Measurements from ENCODE around the gene PLS1. TPM values are rescaled to one million over a fixed set of nuclear protein-coding genes. Genes with fewer than 3 reads are reported as not detected.

Gene PLS1
- total and polyA plus RNA-seq, 2 of the 8 experiments (the other 6 are each of a cell fraction or from before 2014, with no cell fraction given), result 18.7 to 44.7 TPM

DNA sequence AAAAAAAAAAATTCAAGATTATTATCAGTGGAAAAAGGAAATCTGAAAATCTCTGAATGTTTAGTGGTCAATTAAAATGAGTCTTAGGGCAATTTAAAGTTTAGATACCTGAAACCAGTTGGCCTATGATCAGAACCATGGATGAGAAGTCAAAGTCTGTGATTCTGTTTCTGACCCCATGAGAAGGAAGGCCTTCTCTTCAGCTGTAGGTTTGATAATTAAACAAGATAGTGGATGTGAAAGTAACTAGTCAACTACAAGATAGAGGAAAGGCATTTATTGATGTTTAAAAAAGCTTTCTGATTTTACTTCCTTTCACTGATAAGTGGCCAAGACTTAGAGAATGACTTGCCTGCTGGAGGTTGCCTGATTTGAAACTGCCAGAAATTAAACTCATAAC is 8.7 kb downstream of the PLS1 start:
- no peak overlapping the region for H3K4ac ChIP-seq (replicated peaks; ENCODE audit: insufficient read length, low read depth, low read length)
- H3K9ac ChIP-seq (replicated peaks in 1 of 4; ENCODE audit: extremely low read depth in 1 of 4, low read depth in 3 of 4, low read length in 3 of 4), result no peak overlapping the region
- H2AK5ac ChIP-seq (ENCODE audit: low read depth, low read length), result no peak overlapping the region
- no peak for TF ChIP-seq FOSL1 (IDR thresholded peaks at IDR 0.05; ENCODE audit: insufficient read depth, low read depth, low read length)
- H3K9me3 ChIP-seq (ENCODE audit: insufficient read depth in 2 of 2, low read depth in 1 of 2, low read length in 1 of 2), result no peaks in the 10 kb centered on the region
- no peak overlapping the region for H4K5ac ChIP-seq (ENCODE audit: insufficient read length, low read depth, low read length)
- CTCF ChIA-PET (ENCODE audit: partially characterized antibody), result interaction anchor here (1.4 kb wide), 1 partner anchor 18 kb away, joined by 6 read pairs; no protein-coding TSS in a partner anchor
- H3K4me3 ChIP-seq (ENCODE audit: extremely low read depth in 1 of 4, insufficient read depth in 2 of 4, low read depth in 3 of 4, low read length in 4 of 4), result no peak overlapping the region
- no peak overlapping the region for H2BK15ac ChIP-seq (ENCODE audit: low read length)
- H4K91ac ChIP-seq (replicated peaks; ENCODE audit: insufficient read length, low read length), result no peak overlapping the region
- H3K18ac ChIP-seq (ENCODE audit: extremely low read depth, low read length), result no peak overlapping the region
- no peak for DNase-seq (ENCODE audit: low read depth in 1 of 2, low spot score in 2 of 2)
- peaks cover 2% of the 10 kb centered on the region; the same call in 1 of the 2 replicates for H3K79me1 ChIP-seq (ENCODE audit: low read depth, low read length)
- POLR2A ChIA-PET (ENCODE audit: partially characterized antibody), result no interaction called here
- FAIRE-seq, result no peak
- no peak overlapping the region for H2BK12ac ChIP-seq (ENCODE audit: low read depth, low read length)
- H2BK5ac ChIP-seq (ENCODE audit: low read depth, low read length), result no peak overlapping the region
- no peak overlapping the region for H3K23ac ChIP-seq (ENCODE audit: insufficient read length)
- H2BK120ac ChIP-seq (replicated peaks; ENCODE audit: low read depth, low read length), result no peak overlapping the region
- no peak overlapping the region for H3K4me2 ChIP-seq (ENCODE audit: insufficient read depth in 1 of 2, low read depth in 2 of 2, low read length in 2 of 2)
- H3K27me3 ChIP-seq (replicated peaks in 1 of 4; ENCODE audit: control insufficient read depth in 3 of 4, extremely low read depth in 1 of 4, insufficient read depth in 3 of 4, low read length in 3 of 4), result no peaks in the 10 kb centered on the region
- no peak overlapping the region for H2BK20ac ChIP-seq (ENCODE audit: low read length)
- no peak overlapping the region for H4K8ac ChIP-seq (ENCODE audit: extremely low read depth, insufficient read depth, low read length)
- no peaks in the 10 kb centered on the region for H3K4me1 ChIP-seq (replicated peaks in 1 of 4; ENCODE audit: control insufficient read depth in 3 of 4, insufficient read depth in 4 of 4, low read length in 3 of 4)
- H3K79me2 ChIP-seq (ENCODE audit: control insufficient read depth in 1 of 2, insufficient read depth in 2 of 2, low read length in 2 of 2), result peaks cover 0 to 2% of the 10 kb centered on the region in 2 experiments; a peak in 2 of 4 replicates
- no peak overlapping the region for H3K27ac ChIP-seq (ENCODE audit: low read depth, low read length)
- H3K14ac ChIP-seq (ENCODE audit: insufficient read length), result no peak overlapping the region
- H2AFZ ChIP-seq (ENCODE audit: low read length), result no peak overlapping the region
- no peaks in the 10 kb centered on the region for H3K23me2 ChIP-seq (ENCODE audit: low read depth, low read length)
- no peaks in the 10 kb centered on the region for H4K20me1 ChIP-seq (replicated peaks in 1 of 2; ENCODE audit: control insufficient read depth in 1 of 2, insufficient read depth in 2 of 2, low read length in 2 of 2)
- peaks cover 0 to 2% (median 0%) of the 10 kb centered on the region in 4 experiments; a peak in 1 of 8 replicates for H3K36me3 ChIP-seq (ENCODE audit: control insufficient read depth in 2 of 4, insufficient read depth in 4 of 4, low read length in 3 of 4)
- no peak overlapping the region for H3K56ac ChIP-seq (replicated peaks; ENCODE audit: insufficient read length, low read depth, low read length)
